C1 segment of cervical spinal cord (tissue), 14 donors: ENCODE measurements around the gene OR2T11.
"Not testable (repeated sequence)": the region's sequence is repeated elsewhere in the genome, so short reads cannot be mapped to it uniquely, and the experiment has no call there.

Experiments
- DNase-seq, 14 donors: peaks; one replicate each; lab custom pipeline; 2025; lab: John Stamatoyannopoulos, UW

Gene OR2T11

DNA sequence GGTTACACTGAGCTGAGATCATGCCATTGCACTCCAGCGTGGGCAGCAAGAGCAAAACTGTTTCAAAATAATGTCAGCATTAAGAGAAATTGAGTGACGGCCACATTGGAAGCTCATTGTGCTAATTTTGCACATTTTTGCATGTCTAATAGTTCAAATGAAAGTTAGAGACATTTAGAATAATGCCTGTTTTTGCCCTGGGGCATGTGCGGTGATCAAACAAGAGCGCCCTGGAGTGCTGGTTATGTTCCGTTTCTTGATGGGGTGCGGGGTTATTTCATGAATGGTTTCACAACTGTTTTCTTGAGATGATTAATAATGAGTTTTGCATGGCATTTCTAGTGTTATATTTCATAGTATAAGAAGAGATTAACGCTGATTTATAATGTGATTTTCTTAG, 13.1 kb downstream of the OR2T11 start:
- DNase-seq: no peak

DNA sequence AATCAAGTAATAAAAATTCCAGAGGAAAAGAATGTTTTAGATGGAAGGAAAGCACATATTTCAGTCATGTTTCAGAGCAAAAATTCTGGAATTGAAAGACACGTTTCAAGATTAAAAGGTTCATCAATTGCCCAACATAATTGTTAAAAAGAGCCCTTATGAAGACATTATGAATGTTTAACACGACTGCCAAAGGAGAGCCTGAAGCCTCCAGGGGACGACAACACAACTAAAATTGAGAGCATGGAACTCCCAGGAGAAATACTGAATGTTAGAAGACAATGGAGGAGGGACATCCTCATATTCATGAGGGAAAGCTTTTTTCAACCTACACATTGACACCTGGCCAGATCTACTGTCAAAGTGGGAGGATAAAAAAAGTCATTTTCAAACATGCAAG, 16.0 kb downstream of the OR2T11 start:
- peak in 5 of 14 donors; percentile 1 to 21 (median 9) for DNase-seq

DNA sequence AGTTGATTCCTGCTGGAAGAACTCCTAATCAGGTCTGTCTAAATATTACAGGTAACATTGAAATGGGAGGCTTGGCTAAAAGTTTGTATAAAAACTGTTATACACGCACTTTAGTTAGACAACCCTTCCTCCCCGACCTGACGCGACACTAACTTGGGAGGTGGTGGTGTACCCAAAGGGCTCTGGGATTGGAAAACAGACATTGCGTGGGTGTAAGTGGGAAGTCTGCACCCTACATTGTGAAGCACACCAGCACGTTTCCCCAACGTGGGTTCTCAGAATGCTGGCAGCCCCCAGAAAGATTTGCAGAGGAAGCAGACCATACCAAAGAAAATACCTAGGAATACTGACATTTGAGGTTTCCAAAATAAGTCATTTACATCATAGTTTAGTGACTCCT, 16.8 kb downstream of the OR2T11 start:
- no peak for DNase-seq

DNA sequence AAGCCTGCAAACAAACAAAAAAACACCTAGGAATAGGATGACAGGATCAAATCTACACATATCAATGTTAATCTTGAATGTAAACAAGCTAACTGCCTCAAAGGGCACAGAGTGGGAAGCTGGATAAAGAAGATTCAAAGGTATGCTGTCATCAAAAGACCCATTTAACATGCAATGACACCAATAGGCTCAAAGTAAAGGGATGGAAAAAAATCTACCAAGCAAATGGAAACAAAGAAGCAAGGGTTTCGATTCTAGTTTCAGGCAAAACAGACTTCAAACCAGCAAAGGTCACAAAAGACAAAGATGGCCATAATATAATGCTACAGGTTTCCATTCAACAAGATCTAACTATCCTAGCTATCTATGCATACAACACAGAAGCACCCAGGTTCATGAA, 21.1 kb downstream of the OR2T11 start:
- no peak for DNase-seq

DNA sequence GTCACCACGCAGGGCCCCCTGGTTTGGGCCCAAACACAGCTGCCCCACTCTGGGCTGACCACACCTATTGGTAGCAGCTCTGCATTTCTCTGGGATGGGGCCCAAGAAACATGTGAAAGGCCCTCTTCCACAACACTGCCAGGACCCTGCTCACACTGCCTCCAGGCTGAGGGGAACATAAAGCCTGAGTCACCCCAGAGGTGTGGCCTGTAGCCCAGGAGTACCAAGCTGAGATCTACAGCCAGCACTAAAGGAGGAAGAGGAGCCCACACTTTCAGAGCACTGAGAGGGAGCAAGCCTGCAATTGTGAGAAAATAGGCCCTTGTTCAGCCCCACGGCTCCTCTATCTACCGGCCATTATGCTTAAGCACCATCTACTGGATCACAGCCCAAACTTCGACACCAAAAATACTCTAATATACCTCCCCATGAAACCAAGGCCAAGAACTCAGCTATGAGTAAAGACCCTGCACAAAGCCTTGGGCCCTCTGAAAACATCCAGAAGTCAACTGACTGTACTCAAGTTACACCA, 22.9 kb downstream of the OR2T11 start:
- no peak for DNase-seq

DNA sequence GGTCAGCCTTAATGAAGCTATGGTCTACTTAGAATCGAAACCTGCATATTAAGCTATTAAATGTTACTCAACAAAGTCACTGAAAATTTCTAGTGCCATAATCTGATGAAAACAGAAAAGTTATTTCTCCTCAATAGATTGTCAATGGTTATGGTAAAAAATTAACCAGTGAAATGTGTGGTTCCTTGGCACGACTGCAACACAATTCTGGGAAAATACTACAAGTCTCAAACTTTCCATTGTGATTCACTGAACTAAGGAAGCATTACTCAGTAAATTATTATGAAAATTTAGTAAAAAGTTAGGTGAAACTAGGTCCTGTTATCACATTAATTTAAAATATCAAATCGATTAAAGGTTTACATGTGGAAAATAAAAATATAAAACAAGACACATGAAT, 24.6 kb downstream of the OR2T11 start:
- DNase-seq: no peak

DNA sequence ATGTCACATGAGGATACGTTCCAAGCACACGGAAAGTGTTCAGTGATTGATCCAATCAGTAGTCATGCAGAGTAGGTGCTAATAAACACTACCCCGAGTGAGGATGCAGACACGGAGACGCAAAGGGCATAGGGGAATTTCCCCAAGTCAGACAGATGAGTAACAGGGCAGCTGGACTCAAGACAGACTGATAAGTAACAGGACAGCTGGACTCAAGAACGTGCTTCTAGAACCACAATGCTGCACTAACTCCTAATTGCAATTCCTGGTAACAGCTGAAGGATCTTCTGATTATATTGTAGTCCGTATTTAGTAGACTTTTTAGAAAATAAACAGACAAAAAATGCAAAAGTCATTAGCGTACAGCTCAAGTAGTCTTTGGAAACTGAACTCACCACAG, 35.5 kb downstream of the OR2T11 start:
- no peak for DNase-seq

DNA sequence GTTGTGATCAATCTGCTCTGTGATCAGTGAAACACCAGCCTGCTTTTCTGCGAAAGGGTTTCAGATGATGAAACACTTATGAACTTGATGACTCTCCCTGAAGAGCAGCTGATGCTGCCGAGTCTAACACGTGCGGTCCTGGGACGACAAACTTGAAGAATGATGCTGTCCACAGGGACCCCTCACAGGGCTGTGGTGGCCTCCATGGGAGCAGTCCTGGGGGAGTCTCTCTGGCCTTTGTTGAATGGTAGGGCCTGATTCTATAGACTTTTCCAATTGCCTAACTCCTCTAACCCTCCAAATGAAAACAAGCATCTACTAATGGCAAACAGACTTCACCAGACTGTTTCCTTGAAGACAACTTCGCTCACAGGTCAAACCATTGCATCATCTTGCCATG, 37.3 kb downstream of the OR2T11 start, which contains the start of gene OR2T10:
OR2T10 (minus strand) TSS at position 112 of the 400 bp plus-strand sequence. CDS start 3,932 bp downstream, outside the sequence.
- DNase-seq: no peak

DNA sequence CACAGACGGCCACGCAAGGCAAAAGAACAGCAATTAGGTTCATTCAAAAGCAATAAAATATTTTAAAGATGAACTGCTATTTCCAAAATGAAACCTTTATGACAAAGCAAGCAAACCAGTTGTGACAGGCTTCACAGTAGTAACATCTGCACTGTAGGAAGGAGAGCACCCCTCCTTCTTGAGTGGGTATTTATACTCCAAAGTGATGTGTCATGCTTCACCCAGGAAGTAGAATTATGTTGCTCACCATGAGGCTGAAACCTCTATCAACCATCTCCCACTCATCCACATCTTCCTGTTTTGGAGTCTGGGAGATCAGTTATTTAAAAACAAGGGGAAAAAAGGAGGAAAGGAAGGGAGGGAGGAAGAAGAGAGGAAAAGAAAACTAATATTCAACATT, 38.3 kb downstream of the OR2T11 start:
- no peak for DNase-seq

DNA sequence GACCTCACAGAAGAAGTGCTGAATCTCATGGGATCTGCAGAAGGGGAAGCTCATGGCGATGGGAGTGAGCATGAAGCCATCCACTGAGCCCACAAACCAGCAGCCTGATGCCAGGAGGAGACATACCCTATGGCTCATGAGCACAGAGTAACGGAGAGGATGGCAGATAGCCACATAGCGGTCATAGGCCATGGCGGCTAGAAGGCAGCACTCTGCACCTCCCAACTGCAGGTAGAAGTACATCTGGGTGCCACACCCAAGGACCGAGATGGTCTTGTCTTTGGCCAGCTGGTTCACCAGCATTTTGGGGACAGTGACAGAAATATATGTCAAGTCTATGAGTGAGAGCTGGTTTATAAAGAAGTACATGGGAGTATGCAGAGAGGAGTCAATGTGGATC, 41.7 kb downstream of the OR2T11 start:
- no peak for DNase-seq

DNA sequence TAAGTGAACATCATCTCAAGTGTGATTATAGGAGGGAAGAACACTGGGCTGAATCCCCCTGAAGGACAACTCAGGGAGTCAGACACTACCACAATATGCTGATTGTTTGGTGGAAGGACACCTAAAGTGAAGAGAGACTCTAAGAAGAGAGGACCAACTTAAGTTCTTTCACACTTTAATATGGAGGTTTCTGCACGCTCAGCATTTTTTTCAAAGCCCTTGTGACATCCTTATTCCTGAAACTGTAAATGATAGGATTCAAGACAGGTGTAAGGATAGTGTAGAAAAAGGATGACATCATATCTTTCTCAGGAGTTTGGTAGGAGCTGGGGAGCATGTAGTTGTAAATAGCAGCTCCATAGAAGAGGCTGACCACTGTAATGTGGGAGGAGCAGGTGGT, 42.2 kb downstream of the OR2T11 start:
- no peak for DNase-seq

DNA sequence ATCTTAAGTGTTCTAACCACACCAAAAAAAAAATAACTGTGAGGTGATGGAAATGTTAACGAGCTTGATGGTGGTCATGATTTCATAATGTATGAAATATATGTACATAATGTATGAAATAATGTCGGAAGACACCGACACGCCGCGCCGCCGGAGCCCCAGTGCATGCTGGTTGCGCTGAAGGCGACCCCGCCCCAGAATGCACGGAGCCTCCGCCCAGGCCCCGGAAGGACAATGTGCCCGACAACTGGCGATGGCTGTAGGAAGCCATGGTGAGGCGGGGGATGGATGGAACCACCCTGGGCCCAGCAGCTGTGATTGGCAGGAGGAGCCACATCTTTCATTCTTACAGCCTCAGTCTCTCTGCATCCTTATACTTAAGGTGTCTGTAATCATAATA, 44.8 kb downstream of the OR2T11 start:
- DNase-seq: peak in 1 of 14 donors; percentile 0

DNA sequence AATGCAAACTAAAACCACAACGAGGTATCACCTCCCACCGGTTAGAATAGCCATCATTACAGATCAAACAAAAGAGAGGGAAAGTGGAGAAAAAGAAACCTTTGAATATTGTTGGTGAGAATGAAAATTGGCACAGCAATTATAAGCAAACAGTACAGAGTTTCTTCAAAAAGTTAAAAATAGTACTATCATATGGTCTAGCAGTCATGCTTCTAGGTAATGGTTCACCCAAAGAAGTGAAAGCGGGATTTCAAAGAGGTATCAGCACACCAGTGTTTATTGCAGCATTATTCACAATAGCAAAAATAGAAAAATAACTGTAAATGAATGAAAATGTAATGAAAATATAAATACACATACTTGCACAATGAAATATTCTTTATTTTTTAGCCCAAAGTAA, 45.6 kb downstream of the OR2T11 start:
- no peak for DNase-seq

DNA sequence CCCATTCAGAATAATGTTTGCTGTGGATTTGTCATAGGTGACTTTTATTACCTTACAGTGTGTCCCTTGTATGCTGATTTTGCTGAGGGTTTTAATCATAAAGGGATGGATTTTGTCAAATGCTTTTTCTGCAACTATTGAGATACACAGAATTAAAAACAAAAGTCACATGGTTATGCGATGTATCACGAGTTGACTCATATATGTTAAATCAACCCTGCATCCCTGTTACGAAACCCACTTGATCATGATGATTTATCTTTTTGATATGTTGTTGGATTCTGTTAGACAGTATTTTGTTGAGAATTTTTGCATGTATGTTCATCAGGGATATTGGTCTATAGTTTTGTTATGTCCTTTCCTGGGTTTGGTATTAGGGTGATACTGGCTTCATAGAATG, 49.6 kb downstream of the OR2T11 start:
- no peak for DNase-seq

DNA sequence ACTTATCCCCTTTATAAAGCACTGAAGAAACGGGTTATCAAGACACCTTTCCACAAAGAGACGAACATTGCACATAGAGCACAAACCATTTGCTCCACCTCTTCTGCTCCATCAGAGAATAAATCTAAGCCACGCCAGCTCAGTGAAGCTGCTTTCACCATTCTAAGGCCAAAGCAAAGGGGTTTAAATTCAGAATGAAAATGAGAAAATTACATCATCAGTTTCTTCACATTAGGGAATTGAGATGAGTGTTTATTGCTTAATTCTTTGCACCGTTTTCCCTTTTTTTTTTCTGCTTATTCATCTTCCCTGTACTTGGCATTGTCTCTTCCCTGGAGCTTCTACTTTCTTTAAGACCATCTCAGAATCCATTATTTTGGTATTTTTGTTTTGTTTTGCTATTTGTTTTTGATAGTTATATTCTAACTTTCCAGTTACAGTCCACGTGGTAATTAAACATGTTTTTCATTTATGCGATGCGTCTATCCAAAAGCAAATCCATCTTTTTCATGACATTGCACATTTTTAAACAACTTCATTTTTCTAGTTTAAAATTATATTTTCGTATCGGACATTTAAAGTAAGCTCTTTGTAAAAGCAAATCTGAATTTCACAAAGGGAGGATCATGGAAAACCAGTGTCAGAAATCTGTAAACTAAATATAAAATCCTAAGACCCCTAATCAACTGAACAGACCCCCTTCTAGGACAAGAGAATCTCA, 58.5 kb downstream of the OR2T11 start:
- no peak for DNase-seq

DNA sequence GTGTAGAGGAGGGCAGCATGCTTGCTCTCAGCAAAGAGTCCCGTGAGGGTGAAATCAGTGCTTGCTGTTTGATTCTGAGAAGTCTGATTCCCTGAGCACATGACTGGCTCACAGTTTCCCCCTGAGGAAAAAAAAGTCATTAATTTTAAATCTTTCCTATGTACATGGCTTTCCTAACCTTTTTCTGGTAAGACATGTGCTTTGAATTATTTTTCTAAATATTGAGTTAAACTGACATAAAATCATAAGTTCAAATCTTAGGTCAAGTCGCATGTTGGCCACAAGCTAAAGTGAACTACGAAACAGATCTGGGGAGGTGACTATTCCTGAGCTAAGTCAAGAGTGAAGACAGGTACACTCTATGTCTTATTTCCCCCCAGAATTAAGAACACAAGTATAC, 60.2 kb downstream of the OR2T11 start, which contains the start of gene OR2T34:
OR2T34 (minus strand) TSS at position 101 of the 400 bp plus-strand sequence; CDS start at position 101, 0 bp downstream.
- DNase-seq: not testable (repeated sequence)

DNA sequence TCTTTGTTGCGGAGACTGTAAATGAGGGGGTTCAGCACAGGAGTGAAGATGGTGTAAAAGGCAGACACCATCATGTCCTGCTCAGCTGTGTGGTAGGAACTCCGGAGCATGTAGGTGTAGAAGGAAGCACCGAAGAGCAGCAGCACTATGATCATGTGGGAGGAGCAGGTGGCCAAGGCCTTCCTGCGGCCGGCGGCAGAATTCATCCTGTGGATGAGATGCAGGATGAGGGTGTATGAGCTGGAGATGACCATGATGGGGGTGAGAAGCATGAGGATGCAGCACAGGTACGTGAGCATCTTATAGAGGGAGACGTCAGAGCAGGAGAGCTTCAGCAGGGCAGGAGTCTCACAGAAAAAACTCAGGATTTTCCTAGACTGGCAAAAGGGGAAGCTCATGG, 61.0 kb downstream of the OR2T11 start:
- DNase-seq: not testable (repeated sequence)
